GM12878 (cell line): ENCODE data around the gene CLDN9. TPM values are rescaled to one million over a fixed set of nuclear protein-coding genes. Genes with fewer than 3 reads are reported as not detected.

Source experiments
- ATF7 ChIP-seq: fragments of 450-650 bp; IDR thresholded peaks from 2 replicates; pipeline ENCODE4 v1.6.1; 2016; ENCODE audit warnings: low read depth, mild to moderate bottlenecking
- BMI1 ChIP-seq: fragments of 450-650 bp; IDR thresholded peaks from 2 replicates; pipeline ENCODE4 v1.6.1; 2016; ENCODE audit warnings: mild to moderate bottlenecking, moderate library complexity, borderline replicate concordance
- CEBPB ChIP-seq, 2 experiments: fragments of 150-350 bp in 1 of 2; IDR thresholded peaks; 2 replicates each; pipeline ENCODE4 v1.6.1; 2012 to 2014; ENCODE audit warnings: low read depth in 2 of 2, low read length in 2 of 2, borderline replicate concordance in 1 of 2, inconsistent platforms in 1 of 2
- CREB1 ChIP-seq: IDR thresholded peaks from 2 replicates; pipeline ENCODE4 v1.6.1; 2012; ENCODE audit warnings: low read depth, mild to moderate bottlenecking, inconsistent platforms
- IRF4 ChIP-seq: IDR thresholded peaks from 2 replicates; pipeline ENCODE4 v1.6.1; 2011; ENCODE audit warnings: low read depth, low read length
- MEF2A ChIP-seq: IDR thresholded peaks from 2 replicates; pipeline ENCODE4 v1.6.1; 2011; ENCODE audit warnings: low read depth, mild to moderate bottlenecking, low read length, moderate library complexity; ENCODE audit not compliant: insufficient read depth
- MTA2 ChIP-seq: fragments of 450-650 bp; IDR thresholded peaks from 2 replicates; pipeline ENCODE4 v1.6.1; 2016; ENCODE audit warnings: low read depth, mild to moderate bottlenecking, moderate library complexity
- MXI1 ChIP-seq: fragments of 150-350 bp; IDR thresholded peaks from 2 replicates; pipeline ENCODE4 v1.6.1; 2011; ENCODE audit warnings: low read depth, mild to moderate bottlenecking, inconsistent platforms, low read length, improper control_type of control experiment
- RELA ChIP-seq: fragments of 450-650 bp; IDR thresholded peaks from 2 replicates; pipeline ENCODE4 v1.8.0; 2014; ENCODE audit warnings: borderline replicate concordance; ENCODE audit not compliant: partially characterized antibody
- SIN3A ChIP-seq: IDR thresholded peaks from 2 replicates; pipeline ENCODE4 v1.6.1; 2012; ENCODE audit warnings: low read depth, low read length, improper control_type of control experiment
- SMAD1 ChIP-seq: fragments of 450-650 bp; IDR thresholded peaks from 2 replicates; pipeline ENCODE4 v1.6.1; 2018; ENCODE audit warnings: mild to moderate bottlenecking, low read depth; ENCODE audit not compliant: partially characterized antibody
- SMAD5 ChIP-seq: IDR thresholded peaks from 2 replicates; pipeline ENCODE4 v1.6.1; 2016; ENCODE audit warnings: antibody characterized with exemption, low read depth
- SMARCA5 ChIP-seq: fragments of 450-650 bp; IDR thresholded peaks from 2 replicates; pipeline ENCODE4 v1.6.1; 2017; ENCODE audit warnings: mild to moderate bottlenecking
- TCF3 ChIP-seq: IDR thresholded peaks from 2 replicates; pipeline ENCODE4 v1.6.1; 2012; ENCODE audit warnings: low read depth, mild to moderate bottlenecking, low read length, borderline replicate concordance; ENCODE audit not compliant: insufficient read depth
- ZSCAN29 ChIP-seq: fragments of 450-650 bp; IDR thresholded peaks from 2 replicates; pipeline ENCODE4 v1.6.1; 2017; ENCODE audit warnings: mild to moderate bottlenecking, moderate library complexity
- polyA plus RNA-seq, 11 experiments: library from polyadenylated mRNA; depleted of rRNA in 4 of 11; unstranded in 6 of 11; stranded (reverse) in 5 of 11; fragments of >200 nt; fragmentation: Nextera tagmentation in 4 of 11; fragmentation: Illumina TruSeq in 1 of 11; extraction: Ambion mirVana in 4 of 11; extraction: Trizol in 1 of 11; gene quantifications; 1 replicate in 1 of 11; 2 replicates in 10 of 11; pipeline versions ENCODE4 v1.2.1 to v1.2.3, GENCODE V29; 2011 to 2016; ENCODE audit warnings: inconsistent platforms in 2 of 11, missing spikeins in 2 of 11, low read depth in 1 of 11
- total RNA-seq, 4 experiments: library from RNA; depleted of rRNA in 3 of 4; stranded (reverse); fragments of >200 nt in 3 of 4; fragmentation: Illumina TruSeq in 1 of 4; extraction: Trizol in 1 of 4; gene quantifications; 2 replicates each; pipeline versions ENCODE4 v1.2.1 to v1.2.3, GENCODE V29; 2013 to 2021
- TF ChIP-seq, protein P1 (sequence below): IDR thresholded peaks from 2 replicates; pipeline ENCODE4 v1.6.1; 2011; ENCODE audit warnings: low read depth, low read length, improper control_type of control experiment, borderline replicate concordance
- TF ChIP-seq, protein P2 (sequence below): IDR thresholded peaks from 2 replicates; pipeline ENCODE4 v1.6.1; 2012; ENCODE audit warnings: low read depth, low read length, improper control_type of control experiment
- TF ChIP-seq, protein P3 (sequence below): fragments of 450-650 bp; IDR thresholded peaks from 2 replicates; pipeline ENCODE4 v1.6.1; 2017; ENCODE audit warnings: mild to moderate bottlenecking, low read depth, inconsistent platforms; ENCODE audit not compliant: poor library complexity, severe bottlenecking
- TF ChIP-seq, protein P4 (sequence below): fragments of 450-650 bp; IDR thresholded peaks from 2 replicates; pipeline ENCODE4 v1.6.1; 2018; ENCODE audit warnings: borderline replicate concordance, mild to moderate bottlenecking; ENCODE audit not compliant: partially characterized antibody
- TF ChIP-seq, protein P5 (sequence below): fragments of 450-650 bp; formaldehyde crosslinking; IDR thresholded peaks from 2 replicates; pipeline ENCODE4 v1.4.0; 2022; ENCODE audit warnings: mild to moderate bottlenecking, moderate library complexity

The CLDN9 gene
- total and polyA plus RNA-seq, 10 of the 15 experiments (the other 5 are each of a cell fraction or from before 2014, with no cell fraction given) = not detected

DNA sequence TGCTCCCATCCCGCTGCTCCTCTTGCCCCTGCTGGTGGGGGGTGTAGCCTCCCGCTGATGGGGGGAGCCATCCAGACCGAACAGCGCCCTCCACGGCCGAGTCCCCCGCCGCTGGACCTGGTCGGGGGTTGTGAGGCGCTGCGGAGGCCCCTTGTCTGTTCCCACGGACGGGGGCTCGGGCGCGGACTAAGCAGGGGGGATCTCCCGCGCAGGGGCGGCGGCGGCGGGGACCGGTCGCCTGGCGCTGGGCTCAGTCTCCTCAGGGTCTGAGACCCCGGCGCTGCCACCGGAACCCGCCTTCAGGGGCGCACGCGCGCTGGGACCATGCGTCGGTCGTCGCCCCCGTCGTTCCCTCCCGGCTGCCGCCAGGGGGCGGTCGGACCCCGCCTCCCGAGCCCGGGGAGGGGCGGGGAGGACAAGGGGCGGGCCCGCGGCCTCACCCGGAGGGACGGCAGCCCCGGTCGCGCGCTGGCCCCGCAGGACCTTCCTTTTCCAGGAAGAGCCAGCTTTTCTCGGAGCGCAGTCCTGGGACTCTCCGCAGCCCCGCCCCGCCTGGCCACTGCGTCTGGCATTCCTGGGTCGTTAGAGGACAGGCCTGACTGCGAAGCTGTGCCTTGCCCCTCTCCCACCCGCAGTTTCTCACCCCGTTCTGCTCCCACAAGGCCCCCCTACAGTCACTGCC lies 46.5 kb downstream of the CLDN9 start (continued):
- TF ChIP-seq, protein P1, sequence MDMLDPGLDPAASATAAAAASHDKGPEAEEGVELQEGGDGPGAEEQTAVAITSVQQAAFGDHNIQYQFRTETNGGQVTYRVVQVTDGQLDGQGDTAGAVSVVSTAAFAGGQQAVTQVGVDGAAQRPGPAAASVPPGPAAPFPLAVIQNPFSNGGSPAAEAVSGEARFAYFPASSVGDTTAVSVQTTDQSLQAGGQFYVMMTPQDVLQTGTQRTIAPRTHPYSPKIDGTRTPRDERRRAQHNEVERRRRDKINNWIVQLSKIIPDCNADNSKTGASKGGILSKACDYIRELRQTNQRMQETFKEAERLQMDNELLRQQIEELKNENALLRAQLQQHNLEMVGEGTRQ = no peak
- TF ChIP-seq MTA2 = no peak
- no peak for TF ChIP-seq CEBPB (IDR thresholded peaks at IDR 0.05; ENCODE audit: borderline replicate concordance in 1 of 2, low read depth in 2 of 2, low read length in 2 of 2)
- TF ChIP-seq, protein P2, sequence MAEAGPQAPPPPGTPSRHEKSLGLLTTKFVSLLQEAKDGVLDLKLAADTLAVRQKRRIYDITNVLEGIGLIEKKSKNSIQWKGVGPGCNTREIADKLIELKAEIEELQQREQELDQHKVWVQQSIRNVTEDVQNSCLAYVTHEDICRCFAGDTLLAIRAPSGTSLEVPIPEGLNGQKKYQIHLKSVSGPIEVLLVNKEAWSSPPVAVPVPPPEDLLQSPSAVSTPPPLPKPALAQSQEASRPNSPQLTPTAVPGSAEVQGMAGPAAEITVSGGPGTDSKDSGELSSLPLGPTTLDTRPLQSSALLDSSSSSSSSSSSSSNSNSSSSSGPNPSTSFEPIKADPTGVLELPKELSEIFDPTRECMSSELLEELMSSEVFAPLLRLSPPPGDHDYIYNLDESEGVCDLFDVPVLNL = no peak
- TF ChIP-seq IRF4 = no peak
- 0 out of 2 replicates have a peak, but pooled peaks have one; percentile 19 for TF ChIP-seq MEF2A
- TF ChIP-seq RELA = no peak
- TF ChIP-seq SMARCA5 = peak; percentile 96
- TF ChIP-seq CREB1 = no peak
- TF ChIP-seq BMI1 = no peak
- TF ChIP-seq TCF3 = no peak
- no peak for TF ChIP-seq ATF7
- TF ChIP-seq, protein P3, sequence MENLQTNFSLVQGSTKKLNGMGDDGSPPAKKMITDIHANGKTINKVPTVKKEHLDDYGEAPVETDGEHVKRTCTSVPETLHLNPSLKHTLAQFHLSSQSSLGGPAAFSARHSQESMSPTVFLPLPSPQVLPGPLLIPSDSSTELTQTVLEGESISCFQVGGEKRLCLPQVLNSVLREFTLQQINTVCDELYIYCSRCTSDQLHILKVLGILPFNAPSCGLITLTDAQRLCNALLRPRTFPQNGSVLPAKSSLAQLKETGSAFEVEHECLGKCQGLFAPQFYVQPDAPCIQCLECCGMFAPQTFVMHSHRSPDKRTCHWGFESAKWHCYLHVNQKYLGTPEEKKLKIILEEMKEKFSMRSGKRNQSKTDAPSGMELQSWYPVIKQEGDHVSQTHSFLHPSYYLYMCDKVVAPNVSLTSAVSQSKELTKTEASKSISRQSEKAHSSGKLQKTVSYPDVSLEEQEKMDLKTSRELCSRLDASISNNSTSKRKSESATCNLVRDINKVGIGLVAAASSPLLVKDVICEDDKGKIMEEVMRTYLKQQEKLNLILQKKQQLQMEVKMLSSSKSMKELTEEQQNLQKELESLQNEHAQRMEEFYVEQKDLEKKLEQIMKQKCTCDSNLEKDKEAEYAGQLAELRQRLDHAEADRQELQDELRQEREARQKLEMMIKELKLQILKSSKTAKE = no peak
- no peak; the same call in 1 of the 2 replicates for TF ChIP-seq SIN3A
- TF ChIP-seq MXI1 = peak; percentile 37
- no peak for TF ChIP-seq SMAD5
- TF ChIP-seq, protein P4, sequence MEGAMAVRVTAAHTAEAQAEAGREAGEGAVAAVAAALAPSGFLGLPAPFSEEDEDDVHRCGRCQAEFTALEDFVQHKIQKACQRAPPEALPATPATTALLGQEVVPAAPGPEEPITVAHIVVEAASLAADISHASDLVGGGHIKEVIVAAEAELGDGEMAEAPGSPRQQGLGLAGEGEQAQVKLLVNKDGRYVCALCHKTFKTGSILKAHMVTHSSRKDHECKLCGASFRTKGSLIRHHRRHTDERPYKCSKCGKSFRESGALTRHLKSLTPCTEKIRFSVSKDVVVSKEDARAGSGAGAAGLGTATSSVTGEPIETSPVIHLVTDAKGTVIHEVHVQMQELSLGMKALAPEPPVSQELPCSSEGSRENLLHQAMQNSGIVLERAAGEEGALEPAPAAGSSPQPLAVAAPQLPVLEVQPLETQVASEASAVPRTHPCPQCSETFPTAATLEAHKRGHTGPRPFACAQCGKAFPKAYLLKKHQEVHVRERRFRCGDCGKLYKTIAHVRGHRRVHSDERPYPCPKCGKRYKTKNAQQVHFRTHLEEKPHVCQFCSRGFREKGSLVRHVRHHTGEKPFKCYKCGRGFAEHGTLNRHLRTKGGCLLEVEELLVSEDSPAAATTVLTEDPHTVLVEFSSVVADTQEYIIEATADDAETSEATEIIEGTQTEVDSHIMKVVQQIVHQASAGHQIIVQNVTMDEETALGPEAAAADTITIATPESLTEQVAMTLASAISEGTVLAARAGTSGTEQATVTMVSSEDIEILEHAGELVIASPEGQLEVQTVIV = no peak
- TF ChIP-seq, protein P5, sequence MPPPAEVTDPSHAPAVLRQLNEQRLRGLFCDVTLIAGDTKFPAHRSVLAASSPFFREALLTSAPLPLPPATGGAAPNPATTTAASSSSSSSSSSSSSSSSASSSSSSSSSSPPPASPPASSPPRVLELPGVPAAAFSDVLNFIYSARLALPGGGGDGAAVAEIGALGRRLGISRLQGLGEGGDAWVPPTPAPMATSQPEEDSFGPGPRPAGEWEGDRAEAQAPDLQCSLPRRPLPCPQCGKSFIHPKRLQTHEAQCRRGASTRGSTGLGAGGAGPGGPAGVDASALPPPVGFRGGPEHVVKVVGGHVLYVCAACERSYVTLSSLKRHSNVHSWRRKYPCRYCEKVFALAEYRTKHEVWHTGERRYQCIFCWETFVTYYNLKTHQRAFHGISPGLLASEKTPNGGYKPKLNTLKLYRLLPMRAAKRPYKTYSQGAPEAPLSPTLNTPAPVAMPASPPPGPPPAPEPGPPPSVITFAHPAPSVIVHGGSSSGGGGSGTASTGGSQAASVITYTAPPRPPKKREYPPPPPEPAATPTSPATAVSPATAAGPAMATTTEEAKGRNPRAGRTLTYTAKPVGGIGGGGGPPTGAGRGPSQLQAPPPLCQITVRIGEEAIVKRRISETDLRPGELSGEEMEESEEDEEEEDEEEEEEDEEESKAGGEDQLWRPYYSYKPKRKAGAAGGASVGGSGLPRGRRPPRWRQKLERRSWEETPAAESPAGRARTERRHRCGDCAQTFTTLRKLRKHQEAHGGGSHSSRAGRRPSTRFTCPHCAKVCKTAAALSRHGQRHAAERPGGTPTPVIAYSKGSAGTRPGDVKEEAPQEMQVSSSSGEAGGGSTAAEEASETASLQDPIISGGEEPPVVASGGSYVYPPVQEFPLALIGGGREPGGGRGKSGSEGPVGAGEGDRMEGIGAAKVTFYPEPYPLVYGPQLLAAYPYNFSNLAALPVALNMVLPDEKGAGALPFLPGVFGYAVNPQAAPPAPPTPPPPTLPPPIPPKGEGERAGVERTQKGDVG (CRISPR knock-in tag) = no peak
- no peak for TF ChIP-seq SMAD1
- TF ChIP-seq ZSCAN29 = no peak
